Measurements from ENCODE around the gene MT1G.

MT1G gene

DNA sequence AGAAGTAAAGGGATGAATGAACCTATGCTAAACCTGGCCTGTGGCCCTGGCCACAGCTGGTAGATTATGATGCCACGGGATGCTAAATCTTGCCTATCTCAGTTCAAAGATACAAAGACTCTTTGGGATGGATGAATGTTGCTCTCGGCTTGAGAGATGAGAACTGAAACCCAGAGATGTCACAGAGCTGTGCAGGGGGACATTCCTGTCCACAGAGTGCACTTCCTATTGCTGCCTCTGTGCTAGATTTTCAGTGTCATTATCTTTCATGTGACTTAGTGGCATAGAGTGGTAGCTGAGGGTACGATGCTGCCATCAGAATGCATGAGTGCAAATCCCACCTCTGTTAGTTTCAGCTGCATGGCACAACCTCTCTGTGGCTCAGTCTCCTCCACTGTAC is 37.7 kb downstream of the MT1G start:
- Histone ChIP-seq H4K20me1 (ENCODE audit: insufficient read depth, low read length) (no peaks in the 10 kb centered on the region), H3K4me1 (ENCODE audit: low read length) (no peaks in the 10 kb centered on the region), H3K27me3 (replicated peaks; ENCODE audit: insufficient read depth, low read length) (peaks cover 71% of the 10 kb centered on the region), H2AFZ (ENCODE audit: low read length) (no peak overlapping the region), H3K36me3 (replicated peaks; ENCODE audit: insufficient read depth, low read length) (no peaks in the 10 kb centered on the region), H3K4me3 (ENCODE audit: low read length) (no peak overlapping the region), H3F3A (ENCODE audit: insufficient read depth, low read length) (no peaks in the 10 kb centered on the region), H3K9ac (ENCODE audit: low read length) (no peak overlapping the region), H3K79me2 (ENCODE audit: low read length) (no peaks in the 10 kb centered on the region), H3K9me2 (replicated peaks; ENCODE audit: insufficient read depth, low read length) (no peaks in the 10 kb centered on the region), H3K27ac (ENCODE audit: low read length) (no peak overlapping the region), H3K4me2 (ENCODE audit: low read depth, low read length) (no peak overlapping the region), H3K9me3 (replicated peaks; ENCODE audit: insufficient read depth, low read length) (no peaks in the 10 kb centered on the region)
- TF ChIP-seq, protein P1, sequence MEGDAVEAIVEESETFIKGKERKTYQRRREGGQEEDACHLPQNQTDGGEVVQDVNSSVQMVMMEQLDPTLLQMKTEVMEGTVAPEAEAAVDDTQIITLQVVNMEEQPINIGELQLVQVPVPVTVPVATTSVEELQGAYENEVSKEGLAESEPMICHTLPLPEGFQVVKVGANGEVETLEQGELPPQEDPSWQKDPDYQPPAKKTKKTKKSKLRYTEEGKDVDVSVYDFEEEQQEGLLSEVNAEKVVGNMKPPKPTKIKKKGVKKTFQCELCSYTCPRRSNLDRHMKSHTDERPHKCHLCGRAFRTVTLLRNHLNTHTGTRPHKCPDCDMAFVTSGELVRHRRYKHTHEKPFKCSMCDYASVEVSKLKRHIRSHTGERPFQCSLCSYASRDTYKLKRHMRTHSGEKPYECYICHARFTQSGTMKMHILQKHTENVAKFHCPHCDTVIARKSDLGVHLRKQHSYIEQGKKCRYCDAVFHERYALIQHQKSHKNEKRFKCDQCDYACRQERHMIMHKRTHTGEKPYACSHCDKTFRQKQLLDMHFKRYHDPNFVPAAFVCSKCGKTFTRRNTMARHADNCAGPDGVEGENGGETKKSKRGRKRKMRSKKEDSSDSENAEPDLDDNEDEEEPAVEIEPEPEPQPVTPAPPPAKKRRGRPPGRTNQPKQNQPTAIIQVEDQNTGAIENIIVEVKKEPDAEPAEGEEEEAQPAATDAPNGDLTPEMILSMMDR (IDR thresholded peaks at IDR 0.05; ENCODE audit: low read length), result peak; percentile 6; the same call in 1 of the 2 replicates
- no peak for TF ChIP-seq EZH2phosphoT487 (IDR thresholded peaks at IDR 0.05; ENCODE audit: low read length)
- DNase-seq, result peak; percentile 22

DNA sequence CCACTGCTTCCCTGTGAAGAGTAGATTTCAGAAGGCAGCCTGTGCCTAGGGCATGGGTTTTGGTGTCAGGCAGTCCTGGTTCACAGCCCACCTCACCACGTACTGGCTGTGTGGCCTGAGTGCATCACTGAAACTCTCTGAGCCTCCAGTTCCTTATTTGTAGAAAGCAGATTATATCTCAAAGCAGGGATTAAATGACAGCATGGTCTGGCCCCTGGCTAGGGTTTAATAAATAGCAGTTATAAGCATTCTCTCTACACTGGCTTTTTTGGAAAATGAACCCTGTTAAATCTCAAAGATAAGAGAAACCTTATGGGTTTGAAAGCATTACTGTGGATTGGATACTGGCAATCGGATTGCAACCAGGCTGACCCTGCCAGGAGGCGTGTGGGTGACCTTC is 38.3 kb downstream of the MT1G start:
- Histone ChIP-seq H4K20me1 (ENCODE audit: insufficient read depth, low read length) (no peaks in the 10 kb centered on the region), H3K9me3 (replicated peaks; ENCODE audit: insufficient read depth, low read length) (no peaks in the 10 kb centered on the region), H3K79me2 (ENCODE audit: low read length) (no peaks in the 10 kb centered on the region), H3K9me2 (replicated peaks; ENCODE audit: insufficient read depth, low read length) (no peaks in the 10 kb centered on the region), H3K4me2 (ENCODE audit: low read depth, low read length) (no peak overlapping the region), H3F3A (ENCODE audit: insufficient read depth, low read length) (no peaks in the 10 kb centered on the region), H3K9ac (ENCODE audit: low read length) (no peak overlapping the region), H3K4me3 (ENCODE audit: low read length) (no peak overlapping the region), H3K27ac (ENCODE audit: low read length) (no peak overlapping the region), H3K36me3 (replicated peaks; ENCODE audit: insufficient read depth, low read length) (no peaks in the 10 kb centered on the region), H2AFZ (ENCODE audit: low read length) (no peak overlapping the region), H3K27me3 (replicated peaks; ENCODE audit: insufficient read depth, low read length) (peaks cover 69% of the 10 kb centered on the region), H3K4me1 (ENCODE audit: low read length) (no peaks in the 10 kb centered on the region)
- DNase-seq, result no peak
- TF ChIP-seq, protein P1 (IDR thresholded peaks at IDR 0.05; ENCODE audit: low read length), result no peak
- TF ChIP-seq EZH2 (optimal IDR thresholded peaks at IDR 0.05; ENCODE audit: low read depth, low read length) (no peak), EZH2phosphoT487 (IDR thresholded peaks at IDR 0.05; ENCODE audit: low read length) (no peak)

DNA sequence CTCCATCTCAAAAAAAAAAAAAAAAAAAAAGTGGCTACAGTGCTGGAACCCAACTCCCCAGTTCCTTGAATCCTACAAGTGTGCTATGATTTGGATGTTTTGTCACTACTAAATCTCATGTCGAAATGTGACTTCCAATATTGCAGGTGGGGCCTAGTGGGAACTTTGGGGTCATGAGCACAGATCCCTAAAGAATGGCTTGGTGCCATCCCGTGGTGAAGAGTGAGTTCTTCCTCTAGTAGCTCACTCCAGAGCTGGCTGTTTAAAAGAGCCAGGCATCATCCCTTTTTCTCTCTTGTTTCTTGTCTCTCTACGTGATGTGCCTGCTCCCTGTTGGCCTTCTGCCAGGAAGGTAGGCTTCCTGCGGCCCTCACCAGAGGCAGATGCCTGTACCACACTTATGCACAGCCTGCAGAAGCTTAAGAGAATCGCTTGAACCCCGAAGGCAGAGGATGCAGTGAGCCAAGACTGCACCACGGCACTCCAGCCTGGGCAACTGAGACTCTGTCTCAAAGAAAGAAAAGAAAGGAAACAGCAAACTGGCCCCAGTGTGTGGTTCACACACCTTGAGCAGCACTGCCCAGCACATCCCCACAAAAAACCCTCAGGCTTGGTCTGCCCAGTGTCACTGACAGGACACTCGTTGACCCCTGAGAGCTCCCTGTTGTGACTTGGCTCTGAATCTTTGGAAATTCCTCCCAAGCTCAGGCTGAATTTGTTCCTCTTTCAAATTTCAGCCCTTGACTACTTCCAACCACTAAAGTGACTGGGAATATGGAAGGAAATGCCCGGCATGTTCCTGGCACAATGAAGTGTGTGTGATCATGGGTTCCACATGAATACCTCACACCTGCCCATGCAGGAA is 39.1 kb downstream of the MT1G start:
- no peak for TF ChIP-seq EZH2phosphoT487 (IDR thresholded peaks at IDR 0.05; ENCODE audit: low read length)
- TF ChIP-seq, protein P1 (IDR thresholded peaks at IDR 0.05; ENCODE audit: low read length), result no peak
- TF ChIP-seq EZH2 (optimal IDR thresholded peaks at IDR 0.05; ENCODE audit: low read depth, low read length), result no peak
- no peaks in the 10 kb centered on the region for H3F3A ChIP-seq (ENCODE audit: insufficient read depth, low read length)
- H3K36me3 ChIP-seq (replicated peaks; ENCODE audit: insufficient read depth, low read length), result no peaks in the 10 kb centered on the region
- no peak overlapping the region for H3K4me2 ChIP-seq (ENCODE audit: low read depth, low read length)
- H2AFZ ChIP-seq (ENCODE audit: low read length), result no peak overlapping the region
- H3K9me2 ChIP-seq (replicated peaks; ENCODE audit: insufficient read depth, low read length), result no peaks in the 10 kb centered on the region
- H3K79me2 ChIP-seq (ENCODE audit: low read length), result no peaks in the 10 kb centered on the region
- no peaks in the 10 kb centered on the region for H3K9me3 ChIP-seq (replicated peaks; ENCODE audit: insufficient read depth, low read length)
- no peak overlapping the region for H3K27ac ChIP-seq (ENCODE audit: low read length)
- no peak overlapping the region for H3K9ac ChIP-seq (ENCODE audit: low read length)
- no peaks in the 10 kb centered on the region for H3K4me1 ChIP-seq (ENCODE audit: low read length)
- no peaks in the 10 kb centered on the region for H4K20me1 ChIP-seq (ENCODE audit: insufficient read depth, low read length)
- H3K4me3 ChIP-seq (ENCODE audit: low read length), result no peak overlapping the region
- peaks cover 60% of the 10 kb centered on the region for H3K27me3 ChIP-seq (replicated peaks; ENCODE audit: insufficient read depth, low read length)
- no peak for DNase-seq
